Pons (tissue), 1 donor: ENCODE data around the gene DMRTC2.

Experiments used
- DNase-seq: peaks from one replicate; pipeline ENCODE4 v3.0.0-alpha.2; 2016; ENCODE audit warnings: low spot score

The DMRTC2 gene

GRCh38 chr19:41847351-41848105 lies 2.7 kb downstream of the DMRTC2 start:
- DNase-seq = no peak

- no peak for DNase-seq
Observed at GRCh38 chr19:41848666-41849065, 3.8 kb downstream of the DMRTC2 start.

GRCh38 chr19:41849067-41849466 lies 4.2 kb downstream of the DMRTC2 start:
- DNase-seq = no peak

- DNase-seq = no peak
Observed at GRCh38 chr19:41850381-41850780, 5.5 kb downstream of the DMRTC2 start.

- no peak for DNase-seq
Observed at GRCh38 chr19:41851456-41851855, 6.6 kb downstream of the DMRTC2 start.

GRCh38 chr19:41853344-41853743 lies 8.5 kb downstream of the DMRTC2 start:
- no peak for DNase-seq

GRCh38 chr19:41853768-41854167 lies 8.9 kb downstream of the DMRTC2 start:
- DNase-seq = no peak

GRCh38 chr19:41859213-41859617 lies 14.4 kb downstream of the DMRTC2 start:
- no peak for DNase-seq

- peak; percentile 100 for DNase-seq
Observed at GRCh38 chr19:41859618-41860418, 15.0 kb downstream of the DMRTC2 start, which contains the start of gene RPS19. RPS19 (plus strand) TSS chr19:41860255; CDS start chr19:41860775, 520 bp downstream.

GRCh38 chr19:41860419-41861115 lies 15.7 kb downstream of the DMRTC2 start:
- DNase-seq = no peak

GRCh38 chr19:41861116-41861768 lies 16.4 kb downstream of the DMRTC2 start:
- no peak for DNase-seq

GRCh38 chr19:41861846-41862245 lies 17.0 kb downstream of the DMRTC2 start:
- no peak for DNase-seq

- no peak for DNase-seq
Observed at GRCh38 chr19:41862445-41862986, 17.7 kb downstream of the DMRTC2 start.

- DNase-seq = peak; percentile 17
Observed at GRCh38 chr19:41863209-41863931, 18.5 kb downstream of the DMRTC2 start.

GRCh38 chr19:41864374-41864773 lies 19.5 kb downstream of the DMRTC2 start:
- no peak for DNase-seq

GRCh38 chr19:41866284-41866683 lies 21.4 kb downstream of the DMRTC2 start:
- DNase-seq = no peak

- DNase-seq = no peak
Observed at GRCh38 chr19:41868120-41868988, 23.5 kb downstream of the DMRTC2 start.

GRCh38 chr19:41868989-41869300 lies 24.1 kb downstream of the DMRTC2 start:
- DNase-seq = no peak

- DNase-seq = no peak
Observed at GRCh38 chr19:41869374-41869955, 24.6 kb downstream of the DMRTC2 start.

GRCh38 chr19:41870401-41870873 lies 25.6 kb downstream of the DMRTC2 start:
- no peak for DNase-seq
